IMR-90 (cell line): ENCODE results near the gene ZNF503. TPM values are rescaled to one million over a fixed set of nuclear protein-coding genes. Genes with fewer than 3 reads are reported as not detected.

Experiments used
- ATAC-seq: fragments of 200-7000 bp; cut with Tn5 transposase; 2 replicates; pipeline ENCODE4 v1.9.1; 2020; ENCODE audit warnings: low read depth, mild to moderate bottlenecking, moderate library complexity
- BruUV-seq: library from RNA; stranded (reverse); fragments of 400-500 nt; replicated peaks from 2 replicates; lab custom pipeline; 2021; lab: Mats Ljungman, UMichigan
- CTCF ChIA-PET: fragments of 300-600 bp; formaldehyde crosslinking; extraction: SDS; loops from one replicate; lab custom pipeline; 2021; ENCODE audit warnings: antibody characterized with exemption; lab: Yijun Ruan, JAX
- POLR2A ChIA-PET: fragments of 300-600 bp; sonication (Branson Sonifier 250); formaldehyde crosslinking; loops from one replicate; lab custom pipeline; 2022; ENCODE audit warnings: antibody characterized with exemption; ENCODE audit not compliant: unreplicated experiment; lab: Charles Lee
- DNase-seq: peaks from one replicate; pipeline ENCODE4 v3.0.0; 2013
- H2AFZ ChIP-seq: replicated peaks from 2 replicates; pipeline ENCODE3; 2013; ENCODE audit warnings: low read length, mild to moderate bottlenecking; ENCODE audit not compliant: poor library complexity
- H2AK5ac ChIP-seq: 2 replicates; pipeline ENCODE4 v1.6.1; 2013; ENCODE audit warnings: low read depth, low read length, inconsistent platforms
- H2AK9ac ChIP-seq: replicated peaks from 2 replicates; pipeline ENCODE3; 2013; ENCODE audit warnings: mild to moderate bottlenecking, low read depth, low read length, moderate library complexity; ENCODE audit not compliant: poor library complexity
- H2BK120ac ChIP-seq: 2 replicates; pipeline ENCODE4 v1.6.1; 2013; ENCODE audit warnings: low read depth, low read length, inconsistent platforms
- H2BK15ac ChIP-seq: 3 replicates; pipeline ENCODE4 v1.6.1; 2013; ENCODE audit warnings: low read depth, low read length, inconsistent platforms
- H2BK20ac ChIP-seq: 2 replicates; pipeline ENCODE4 v1.6.1; 2013; ENCODE audit warnings: low read depth, mild to moderate bottlenecking, inconsistent platforms, low read length, moderate library complexity
- H2BK5ac ChIP-seq: 2 replicates; pipeline ENCODE4 v1.6.1; 2013; ENCODE audit warnings: mild to moderate bottlenecking, low read depth, low read length, inconsistent platforms; ENCODE audit not compliant: poor library complexity, severe bottlenecking
- H3K14ac ChIP-seq: replicated peaks from 2 replicates; pipeline ENCODE4 v1.6.1; 2013; ENCODE audit warnings: low read depth, low read length, inconsistent platforms
- H3K18ac ChIP-seq: 2 replicates; pipeline ENCODE4 v1.6.1; 2013; ENCODE audit warnings: low read depth, low read length, control low read depth
- H3K23ac ChIP-seq: 2 replicates; pipeline ENCODE4 v1.6.1; 2013; ENCODE audit warnings: low read depth, low read length, inconsistent platforms
- H3K27ac ChIP-seq: 2 replicates; pipeline ENCODE4 v1.5.1; 2013; ENCODE audit warnings: mild to moderate bottlenecking, control low read depth, low read length; ENCODE audit not compliant: insufficient read depth
- H3K27me3 ChIP-seq: 2 replicates; pipeline ENCODE4 v1.6.1; 2013; ENCODE audit warnings: low read length; ENCODE audit not compliant: control insufficient read depth, insufficient read depth
- H3K36me3 ChIP-seq: 2 replicates; pipeline ENCODE4 v1.6.1; 2013; ENCODE audit warnings: low read length, mixed read lengths; ENCODE audit not compliant: control insufficient read depth, insufficient read depth
- H3K4ac ChIP-seq: 2 replicates; pipeline ENCODE4 v1.6.1; 2013; ENCODE audit warnings: low read depth, low read length, inconsistent platforms
- H3K4me1 ChIP-seq: 2 replicates; pipeline ENCODE4 v1.6.1; 2013; ENCODE audit warnings: low read length, mixed read lengths; ENCODE audit not compliant: control insufficient read depth, insufficient read depth
- H3K4me2 ChIP-seq: 2 replicates; pipeline ENCODE4 v1.6.1; 2013; ENCODE audit warnings: low read depth, mild to moderate bottlenecking, control low read depth, low read length, moderate library complexity
- H3K4me3 ChIP-seq: 2 replicates; pipeline ENCODE4 v1.5.1; 2013; ENCODE audit warnings: low read depth, mild to moderate bottlenecking, control low read depth, low read length, moderate library complexity; ENCODE audit not compliant: insufficient read depth
- H3K56ac ChIP-seq: 2 replicates; pipeline ENCODE4 v1.6.1; 2013; ENCODE audit warnings: low read length, inconsistent platforms; ENCODE audit not compliant: insufficient read depth; ENCODE audit errors: extremely low read depth
- H3K79me1 ChIP-seq, 2 experiments: 2 replicates each; pipeline ENCODE4 v1.6.1; 2013; ENCODE audit warnings: low read length in 2 of 2, inconsistent platforms in 1 of 2, low read depth in 1 of 2
- H3K9ac ChIP-seq: 2 replicates; pipeline ENCODE4 v1.6.1; 2013; ENCODE audit warnings: low read depth, low read length, control low read depth
- H3K9me1 ChIP-seq: 2 replicates; pipeline ENCODE4 v1.6.1; 2013; ENCODE audit warnings: low read length, inconsistent platforms; ENCODE audit not compliant: insufficient read depth
- H3K9me3 ChIP-seq: 2 replicates; pipeline ENCODE4 v1.6.1; 2013; ENCODE audit warnings: low read length; ENCODE audit not compliant: control insufficient read depth, insufficient read depth
- H4K20me1 ChIP-seq: 2 replicates; pipeline ENCODE4 v1.6.1; 2013; ENCODE audit warnings: low read length, inconsistent platforms; ENCODE audit not compliant: insufficient read depth
- H4K5ac ChIP-seq: 2 replicates; pipeline ENCODE4 v1.6.1; 2013; ENCODE audit warnings: mild to moderate bottlenecking, low read depth, low read length, control low read depth
- H4K8ac ChIP-seq, 2 experiments: 2 replicates each; pipeline ENCODE4 v1.6.1; 2013; ENCODE audit warnings: low read depth in 2 of 2, low read length in 2 of 2, control low read depth in 1 of 2, inconsistent platforms in 1 of 2
- H4K91ac ChIP-seq: 2 replicates; pipeline ENCODE4 v1.6.1; 2013; ENCODE audit warnings: low read depth, low read length, inconsistent platforms; ENCODE audit not compliant: insufficient read depth
- BHLHE40 ChIP-seq: fragments of 150-350 bp; IDR thresholded peaks from 2 replicates; pipeline ENCODE4 v1.6.1; 2016; ENCODE audit warnings: mild to moderate bottlenecking, low read depth, low read length
- CEBPB ChIP-seq: IDR thresholded peaks from 2 replicates; pipeline ENCODE4 v1.6.1; 2012; ENCODE audit warnings: low read depth, low read length, improper control_type of control experiment
- CHD1 ChIP-seq: IDR thresholded peaks from 2 replicates; pipeline ENCODE4 v1.6.1; 2012; ENCODE audit warnings: low read depth, low read length, improper control_type of control experiment
- CTCF ChIP-seq: conservative IDR thresholded peaks from 2 replicates; pipeline ENCODE4 v1.5.1; 2012; ENCODE audit warnings: mild to moderate bottlenecking, low read depth, low read length, improper control_type of control experiment
- ELK1 ChIP-seq: fragments of 150-350 bp; IDR thresholded peaks from 2 replicates; pipeline ENCODE4 v1.6.1; 2016; ENCODE audit warnings: low read depth, mild to moderate bottlenecking, low read length, moderate library complexity, borderline replicate concordance
- FOS ChIP-seq: fragments of 150-350 bp; IDR thresholded peaks from 2 replicates; pipeline ENCODE4 v1.6.1; 2016; ENCODE audit warnings: low read depth, low read length
- MAZ ChIP-seq: IDR thresholded peaks from 2 replicates; pipeline ENCODE4 v1.6.1; 2012; ENCODE audit warnings: low read depth, mild to moderate bottlenecking, low read length, improper control_type of control experiment, moderate library complexity, borderline replicate concordance
- MXI1 ChIP-seq: IDR thresholded peaks from 2 replicates; pipeline ENCODE4 v1.6.1; 2012; ENCODE audit warnings: low read depth, mild to moderate bottlenecking, low read length, moderate library complexity, borderline replicate concordance
- NFE2L2 ChIP-seq: fragments of 150-350 bp; IDR thresholded peaks from 2 replicates; pipeline ENCODE4 v1.6.1; 2016; ENCODE audit warnings: low read depth, mild to moderate bottlenecking, low read length
- POLR2A ChIP-seq: IDR thresholded peaks from 2 replicates; pipeline ENCODE4 v1.6.1; 2012; ENCODE audit warnings: mild to moderate bottlenecking, low read depth, low read length
- RAD21 ChIP-seq: IDR thresholded peaks from 2 replicates; pipeline ENCODE4 v1.6.1; 2012; ENCODE audit warnings: low read length, improper control_type of control experiment
- RCOR1 ChIP-seq: IDR thresholded peaks from 2 replicates; pipeline ENCODE4 v1.6.1; 2012; ENCODE audit warnings: mild to moderate bottlenecking, low read length, improper control_type of control experiment; ENCODE audit not compliant: insufficient replicate concordance
- RFX5 ChIP-seq: IDR thresholded peaks from 2 replicates; pipeline ENCODE4 v1.8.0; 2012; ENCODE audit warnings: low read depth, mild to moderate bottlenecking, low read length, moderate library complexity
- SMC3 ChIP-seq: fragments of 150-350 bp; IDR thresholded peaks from 2 replicates; pipeline ENCODE4 v1.6.1; 2016; ENCODE audit warnings: low read depth, mild to moderate bottlenecking, antibody characterized with exemption, low read length, moderate library complexity
- WGBS, 2 experiments: methylation state at CpG; one replicate each; pipeline versions ENCODE4 v1.1.5 to v1.1.7; 2013; ENCODE audit warnings: missing lambda C conversion rate in 2 of 2; ENCODE audit not compliant: insufficient read length in 1 of 2; ENCODE audit errors: extremely low coverage in 2 of 2; 5-methylcytosine and 5-hydroxymethylcytosine counted together
- dilution Hi-C: fragments of 300-500 bp; cut with HindIII; formaldehyde crosslinking; loops from one replicate; pipeline ENCODE4 v1.14.3; 2018; ENCODE audit warnings: low sequenced_read_pairs; ENCODE audit not compliant: unreplicated experiment
- in situ Hi-C: fragments of 300-500 bp; cut with MboI; formaldehyde crosslinking; loops from 3 replicates; pipeline ENCODE4 v1.14.3; 2019; ENCODE audit warnings: low sequenced_read_pairs, inconsistent platforms, mixed read lengths
- intact Hi-C: fragments of 100-400 bp; cut with micrococcal nuclease; formaldehyde crosslinking; loops from 2 replicates; pipeline ENCODE4 v1.10.0; 2022
- polyA plus RNA-seq, 3 experiments: library from polyadenylated mRNA; depleted of rRNA; stranded (reverse); fragments of >200 nt; gene quantifications; 2 replicates each; pipeline ENCODE4 v1.2.3, GENCODE V29; 2012; ENCODE audit warnings: low replicate concordance in 1 of 3
- total RNA-seq: library from RNA; depleted of rRNA; stranded (reverse); fragments of >200 nt; gene quantifications from 2 replicates; pipeline ENCODE4 v1.2.3, GENCODE V29; 2012

Gene ZNF503
- total and polyA plus RNA-seq, 2 of the 4 experiments (the other 2 are of a cell fraction): 0.36 to 5.8 TPM

DNA sequence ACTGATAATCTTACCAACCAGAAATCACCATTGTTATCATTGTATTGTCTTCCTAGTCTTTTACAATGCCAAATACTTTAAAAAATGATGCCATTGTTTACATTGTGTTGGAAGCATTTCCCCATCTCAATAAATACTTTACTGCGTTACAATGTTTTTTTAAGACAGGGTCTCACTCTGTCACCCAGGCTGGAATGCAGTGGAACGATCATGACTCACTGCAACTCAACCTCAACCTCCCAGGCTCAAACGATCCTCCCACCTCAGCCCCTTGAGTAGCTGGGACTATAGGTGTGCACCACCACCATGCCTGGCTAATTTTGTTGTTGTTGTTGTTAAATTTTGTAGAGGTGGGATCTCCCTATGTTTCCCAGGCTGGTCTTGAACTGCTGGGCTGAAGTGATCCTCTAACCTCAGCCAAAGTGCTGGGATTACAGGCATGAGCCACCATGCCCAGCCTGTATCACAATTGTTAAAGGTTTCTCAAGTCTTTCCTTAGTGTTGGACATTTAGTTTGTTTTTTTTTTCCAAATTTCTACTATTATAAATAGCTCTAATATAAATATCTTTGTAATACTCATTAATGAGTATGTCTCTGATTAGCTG, 43.3 kb upstream of the ZNF503 start:
- Histone ChIP-seq H3K14ac (no peak overlapping the region), H3K4me1 (no peaks in the 10 kb centered on the region), H3K27me3 (peaks cover 2% of the 10 kb centered on the region; the same call in 1 of the 2 replicates), H3K23ac (no peak overlapping the region), H2BK15ac (no peak overlapping the region), H3K4me2 (no peak overlapping the region), H4K5ac (no peak overlapping the region), H2AK5ac (no peak overlapping the region), H3K27ac (no peak overlapping the region), H2BK5ac (no peak overlapping the region), H3K4me3 (no peak overlapping the region), H2BK20ac (no peak overlapping the region), H2AK9ac (no peak overlapping the region), H3K4ac (no peak overlapping the region), H3K9ac (no peak overlapping the region), H3K9me1 (no peaks in the 10 kb centered on the region), H3K36me3 (no peaks in the 10 kb centered on the region), H4K20me1 (no peaks in the 10 kb centered on the region), H2BK120ac (no peak overlapping the region), H3K79me1 (no peaks in the 10 kb centered on the region), H2AFZ (no peak overlapping the region), H4K8ac (no peak overlapping the region), H3K9me3 (peaks cover 8% of the 10 kb centered on the region; the same call in 1 of the 2 replicates), H3K18ac (no peak overlapping the region), H3K56ac (no peak overlapping the region), H4K91ac (no peak overlapping the region)
- DNase-seq (no peak), ATAC-seq (no peak)
- intact Hi-C loops: no loop called here
- TF ChIP-seq RCOR1 (no peak), CHD1 (no peak), RAD21 (no peak), POLR2A (no peak), NFE2L2 (no peak), ELK1 (no peak), CTCF (no peak), BHLHE40 (no peak), RFX5 (no peak), FOS (no peak), CEBPB (no peak), SMC3 (no peak), MAZ (no peak), MXI1 (no peak)
- ChIA-PET POLR2A (no interaction called here), CTCF (no interaction called here)
- no CpG with 5 or more reads among the region's 3 CpGs for WGBS, 2 experiments
- BruUV-seq: no TSS peak
- in situ Hi-C loops: no loop called here
- dilution Hi-C loops: no loop called here
